K562 (cell line): ENCODE results near the gene DCST1. TPM values are rescaled to one million over a fixed set of nuclear protein-coding genes. Genes with fewer than 3 reads are reported as not detected.
A peak's percentile ranks its signal among the peaks of the same experiment; 100 is the strongest.
"Not testable (repeated sequence)": the region's sequence is repeated elsewhere in the genome, so short reads cannot be mapped to it uniquely, and the experiment has no call there.

Experiments used
- ADNP ChIP-seq: fragments of 200-800 bp; sonication (Bioruptor generic); IDR thresholded peaks from 2 replicates; pipeline ENCODE4 v1.6.1; 2016; ENCODE audit warnings: missing genetic modification characterization, missing compliant biosample characterization
- BCOR ChIP-seq: fragments of 450-650 bp; IDR thresholded peaks from 2 replicates; pipeline ENCODE4 v1.6.1; 2016
- C11orf30 ChIP-seq: fragments of 450-650 bp; IDR thresholded peaks from 2 replicates; pipeline ENCODE4 v1.6.1; 2016; ENCODE audit warnings: low read depth, mild to moderate bottlenecking
- CEBPB ChIP-seq: fragments of 450-650 bp; IDR thresholded peaks from 2 replicates; pipeline ENCODE4 v1.6.1; 2016; ENCODE audit warnings: missing genetic modification characterization, missing compliant biosample characterization
- CSDE1 ChIP-seq, 2 experiments: fragments of 450-650 bp; IDR thresholded peaks; 2 replicates each; pipeline ENCODE4 v1.6.1; 2016; ENCODE audit warnings: mild to moderate bottlenecking in 1 of 2
- EP300 ChIP-seq: IDR thresholded peaks from 2 replicates; pipeline ENCODE4 v1.6.1; 2012; ENCODE audit warnings: low read length, improper control_type of control experiment
- EP400 ChIP-seq: fragments of 450-650 bp; IDR thresholded peaks from 2 replicates; pipeline ENCODE4 v1.6.1; 2017; ENCODE audit warnings: antibody characterized with exemption, mild to moderate bottlenecking, moderate library complexity
- HDAC1 ChIP-seq, 2 experiments: fragments of 450-650 bp; IDR thresholded peaks; 2 replicates each; pipeline ENCODE4 v1.6.1; 2016 to 2017; ENCODE audit warnings: inconsistent platforms in 1 of 2, mild to moderate bottlenecking in 1 of 2, moderate library complexity in 1 of 2
- HLTF ChIP-seq: fragments of 450-650 bp; IDR thresholded peaks from 2 replicates; pipeline ENCODE4 v1.6.1; 2016
- KDM1A ChIP-seq, 2 experiments: fragments of 450-650 bp; IDR thresholded peaks; 2 replicates each; pipeline ENCODE4 v1.6.1; 2016; ENCODE audit warnings: mild to moderate bottlenecking in 2 of 2
- MNT ChIP-seq, 2 experiments: fragments of 450-650 bp; conservative IDR thresholded peaks; 2 replicates each; pipeline ENCODE4 v1.6.1; 2017; ENCODE audit warnings: mild to moderate bottlenecking in 2 of 2, moderate library complexity in 2 of 2
- MTA2 ChIP-seq: fragments of 450-650 bp; IDR thresholded peaks from 2 replicates; pipeline ENCODE4 v1.6.1; 2016; ENCODE audit warnings: low read depth
- MXI1 ChIP-seq: IDR thresholded peaks from 2 replicates; pipeline ENCODE4 v1.6.1; 2011; ENCODE audit warnings: low read depth, mild to moderate bottlenecking, improper control_type of control experiment, low read length
- MYNN ChIP-seq, 2 experiments: sonication (generic); formaldehyde crosslinking in 1 of 2; IDR thresholded peaks; 2 replicates each; pipeline versions ENCODE4 v1.5.0 to v1.6.1; 2016 to 2020; ENCODE audit warnings: antibody characterized with exemption in 1 of 2, missing genetic modification reagents in 1 of 2
- NCOR1 ChIP-seq: fragments of 450-650 bp; IDR thresholded peaks from 2 replicates; pipeline ENCODE4 v1.6.1; 2016; ENCODE audit warnings: mild to moderate bottlenecking, moderate library complexity
- NFE2 ChIP-seq: IDR thresholded peaks from 2 replicates; pipeline ENCODE4 v1.6.1; 2014; ENCODE audit warnings: antibody characterized with exemption, low read depth
- NFIC ChIP-seq: fragments of 450-650 bp; IDR thresholded peaks from 2 replicates; pipeline ENCODE4 v1.6.1; 2017; ENCODE audit warnings: mild to moderate bottlenecking, inconsistent platforms
- PRDM10 ChIP-seq: fragments of 450-650 bp; IDR thresholded peaks from 2 replicates; pipeline ENCODE4 v1.6.1; 2018; ENCODE audit not compliant: partially characterized antibody
- RAD21 ChIP-seq, 2 experiments: fragments of 250-450 bp in 1 of 2; fragments of 450-650 bp in 1 of 2; sonication (Bioruptor Pico) in 1 of 2; formaldehyde crosslinking in 1 of 2; IDR thresholded peaks in 1 of 2; conservative IDR thresholded peaks in 1 of 2; 2 replicates each; pipeline versions ENCODE4 v1.4.0 to v1.8.0; 2020 to 2022; ENCODE audit warnings: mild to moderate bottlenecking in 2 of 2, moderate library complexity in 1 of 2
- TEAD4 ChIP-seq, 2 experiments: sonication (generic) in 1 of 2; formaldehyde crosslinking in 1 of 2; IDR thresholded peaks; 2 replicates each; pipeline versions ENCODE4 v1.6.1 to v1.8.0; 2012 to 2022; ENCODE audit warnings: borderline replicate concordance in 1 of 2, inconsistent platforms in 1 of 2, low read length in 1 of 2, mild to moderate bottlenecking in 1 of 2, missing genetic modification reagents in 1 of 2
- TRIM24 ChIP-seq, 2 experiments: fragments of 450-650 bp; IDR thresholded peaks; 2 replicates each; pipeline ENCODE4 v1.6.1; 2016
- ZNF316 ChIP-seq: fragments of 450-650 bp; IDR thresholded peaks from 2 replicates; pipeline ENCODE4 v1.6.1; 2016
- polyA plus RNA-seq, 8 experiments: library from polyadenylated mRNA; depleted of rRNA in 4 of 8; stranded (reverse) in 5 of 8; unstranded in 3 of 8; fragments of >200 nt; fragmentation: Nextera tagmentation in 2 of 8; fragmentation: Illumina TruSeq in 1 of 8; extraction: Ambion mirVana in 2 of 8; extraction: Trizol in 1 of 8; gene quantifications; 2 replicates each; pipeline versions ENCODE4 v1.2.1 to v1.2.3, GENCODE V29; 2011 to 2014; ENCODE audit warnings: inconsistent platforms in 1 of 8, missing spikeins in 1 of 8
- total RNA-seq, 7 experiments: library from RNA; depleted of rRNA in 6 of 7; stranded (reverse); fragments of >200 nt in 6 of 7; fragmentation: Illumina TruSeq in 2 of 7; extraction: Trizol in 2 of 7; gene quantifications; 2 replicates each; pipeline versions ENCODE4 v1.2.1 to v1.2.3, GENCODE V29; 2011 to 2021; ENCODE audit warnings: low replicate concordance in 1 of 7
- TF ChIP-seq, protein P1 (sequence below): fragments of 200-800 bp; sonication (Bioruptor generic); IDR thresholded peaks from 2 replicates; pipeline ENCODE4 v1.6.1; 2017; ENCODE audit warnings: missing genetic modification characterization, missing compliant biosample characterization

DCST1 gene
- total and polyA plus RNA-seq, 9 of the 15 experiments (the other 6 are each of a cell fraction or from before 2014, with no cell fraction given) = not detected

GRCh38 chr1:154995301-154995983 lies 38.2 kb upstream of the DCST1 start (continued):
- TF ChIP-seq NFE2 (peak; percentile 56; the same call in 1 of the 2 replicates), ZNF316 (peak; percentile 78), ADNP (tag) (peak; percentile 64; the same call in 1 of the 2 replicates), RAD21 (CRISPR knock-in tag; conservative IDR thresholded peaks at IDR 0.05 in 1 of 2, IDR thresholded peaks at IDR 0.05 in 1 of 2) (peak; percentile 27 to 32; a peak in 2 of 4 replicates), KDM1A (IDR thresholded peaks at IDR 0.05) (peak in 1 of 2 experiments; percentile 50; a peak in 1 of 4 replicates), MXI1 (peak; percentile 63; the same call in 1 of the 2 replicates), EP400 (peak; percentile 53; the same call in 1 of the 2 replicates), MYNN (IDR thresholded peaks at IDR 0.05) (peak; percentile 99), MYNN (CRISPR knock-in tag; IDR thresholded peaks at IDR 0.05) (peak; percentile 94), BCOR (peak; percentile 80), NCOR1 (0 out of 2 replicates have a peak, but pooled peaks have one; percentile 11), TEAD4 (IDR thresholded peaks at IDR 0.05; ENCODE audit: low read length) (0 out of 2 replicates have a peak, but pooled peaks have one; percentile 40), NFIC (peak; percentile 22; the same call in 1 of the 2 replicates), HDAC1 (IDR thresholded peaks at IDR 0.05) (0 out of 4 replicates have a peak, but pooled peaks of 1 of the 2 experiments have one; percentile 18), CEBPB (tag) (peak; percentile 90), TRIM24 (IDR thresholded peaks at IDR 0.05) (peak in 1 of 2 experiments; percentile 20; a peak in 1 of 4 replicates), CSDE1 (IDR thresholded peaks at IDR 0.05) (peak in 1 of 2 experiments; percentile 78; a peak in 2 of 4 replicates), PRDM10 (peak; percentile 56), MNT (conservative IDR thresholded peaks at IDR 0.05) (peak; percentile 15 to 23; a peak in 1 of 4 replicates), MTA2 (peak; percentile 20; the same call in 1 of the 2 replicates), HLTF (0 out of 2 replicates have a peak, but pooled peaks have one; percentile 61), C11orf30 (peak; percentile 87), EP300 (peak; percentile 32; the same call in 1 of the 2 replicates)
- TF ChIP-seq TEAD4 (CRISPR knock-in tag; IDR thresholded peaks at IDR 0.05; ENCODE audit: borderline replicate concordance) = not testable (repeated sequence)
- TF ChIP-seq, protein P1, sequence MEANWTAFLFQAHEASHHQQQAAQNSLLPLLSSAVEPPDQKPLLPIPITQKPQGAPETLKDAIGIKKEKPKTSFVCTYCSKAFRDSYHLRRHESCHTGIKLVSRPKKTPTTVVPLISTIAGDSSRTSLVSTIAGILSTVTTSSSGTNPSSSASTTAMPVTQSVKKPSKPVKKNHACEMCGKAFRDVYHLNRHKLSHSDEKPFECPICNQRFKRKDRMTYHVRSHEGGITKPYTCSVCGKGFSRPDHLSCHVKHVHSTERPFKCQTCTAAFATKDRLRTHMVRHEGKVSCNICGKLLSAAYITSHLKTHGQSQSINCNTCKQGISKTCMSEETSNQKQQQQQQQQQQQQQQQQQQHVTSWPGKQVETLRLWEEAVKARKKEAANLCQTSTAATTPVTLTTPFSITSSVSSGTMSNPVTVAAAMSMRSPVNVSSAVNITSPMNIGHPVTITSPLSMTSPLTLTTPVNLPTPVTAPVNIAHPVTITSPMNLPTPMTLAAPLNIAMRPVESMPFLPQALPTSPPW (CRISPR knock-in tag) = peak; percentile 55
